ENCODE results near the gene DYSF.

DNA sequence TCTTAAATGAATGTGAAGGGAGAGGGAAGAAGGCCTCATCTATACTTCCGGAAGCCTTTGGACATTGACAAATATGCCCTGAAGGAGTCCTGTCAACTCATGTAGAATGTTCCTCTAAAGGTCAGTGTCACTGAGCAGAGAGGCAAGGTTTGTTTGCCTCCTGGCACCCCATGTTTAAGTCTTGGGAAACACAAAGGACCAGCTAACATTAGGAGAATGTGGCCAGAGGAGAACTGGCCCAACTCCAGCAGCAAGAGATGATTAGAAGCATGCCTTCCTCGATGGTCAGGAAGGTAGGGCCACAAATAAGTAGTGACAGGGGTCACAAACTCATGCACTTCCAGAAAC is 5.7 kb downstream of the DYSF start:
- TF ChIP-seq POLR2AphosphoS5 (IDR thresholded peaks at IDR 0.05; ENCODE audit: low read depth, low read length): no peak
- no peak for TF ChIP-seq FOXP2 (optimal IDR thresholded peaks at IDR 0.05; ENCODE audit: borderline replicate concordance, extremely low read depth, extremely low read length, insufficient read depth)
- TF ChIP-seq SIN3A (IDR thresholded peaks at IDR 0.05; ENCODE audit: borderline replicate concordance, insufficient read depth, low read length): no peak

All from PFSK-1 (cell line).